IMR-90 (cell line): ENCODE measurements around the gene CCDC148. TPM values are rescaled to one million over a fixed set of nuclear protein-coding genes. Genes with fewer than 3 reads are reported as not detected.

Experiments used
- ATAC-seq: fragments of 200-7000 bp; cut with Tn5 transposase; 2 replicates; pipeline ENCODE4 v1.9.1; 2020; ENCODE audit warnings: low read depth, mild to moderate bottlenecking, moderate library complexity
- BruUV-seq: library from RNA; stranded (reverse); fragments of 400-500 nt; replicated peaks from 2 replicates; lab custom pipeline; 2021; lab: Mats Ljungman, UMichigan
- CTCF ChIA-PET: fragments of 300-600 bp; formaldehyde crosslinking; extraction: SDS; loops from one replicate; lab custom pipeline; 2021; ENCODE audit warnings: antibody characterized with exemption; lab: Yijun Ruan, JAX
- POLR2A ChIA-PET: fragments of 300-600 bp; sonication (Branson Sonifier 250); formaldehyde crosslinking; loops from one replicate; lab custom pipeline; 2022; ENCODE audit warnings: antibody characterized with exemption; ENCODE audit not compliant: unreplicated experiment; lab: Charles Lee
- DNase-seq: peaks from one replicate; pipeline ENCODE4 v3.0.0; 2013
- H2AFZ ChIP-seq: replicated peaks from 2 replicates; pipeline ENCODE3; 2013; ENCODE audit warnings: low read length, mild to moderate bottlenecking; ENCODE audit not compliant: poor library complexity
- H2AK5ac ChIP-seq: 2 replicates; pipeline ENCODE4 v1.6.1; 2013; ENCODE audit warnings: low read depth, low read length, inconsistent platforms
- H2AK9ac ChIP-seq: replicated peaks from 2 replicates; pipeline ENCODE3; 2013; ENCODE audit warnings: mild to moderate bottlenecking, low read depth, low read length, moderate library complexity; ENCODE audit not compliant: poor library complexity
- H2BK120ac ChIP-seq: 2 replicates; pipeline ENCODE4 v1.6.1; 2013; ENCODE audit warnings: low read depth, low read length, inconsistent platforms
- H2BK15ac ChIP-seq: 3 replicates; pipeline ENCODE4 v1.6.1; 2013; ENCODE audit warnings: low read depth, low read length, inconsistent platforms
- H2BK20ac ChIP-seq: 2 replicates; pipeline ENCODE4 v1.6.1; 2013; ENCODE audit warnings: low read depth, mild to moderate bottlenecking, inconsistent platforms, low read length, moderate library complexity
- H2BK5ac ChIP-seq: 2 replicates; pipeline ENCODE4 v1.6.1; 2013; ENCODE audit warnings: mild to moderate bottlenecking, low read depth, low read length, inconsistent platforms; ENCODE audit not compliant: poor library complexity, severe bottlenecking
- H3K14ac ChIP-seq: replicated peaks from 2 replicates; pipeline ENCODE4 v1.6.1; 2013; ENCODE audit warnings: low read depth, low read length, inconsistent platforms
- H3K18ac ChIP-seq: 2 replicates; pipeline ENCODE4 v1.6.1; 2013; ENCODE audit warnings: low read depth, low read length, control low read depth
- H3K23ac ChIP-seq: 2 replicates; pipeline ENCODE4 v1.6.1; 2013; ENCODE audit warnings: low read depth, low read length, inconsistent platforms
- H3K27ac ChIP-seq: 2 replicates; pipeline ENCODE4 v1.5.1; 2013; ENCODE audit warnings: mild to moderate bottlenecking, control low read depth, low read length; ENCODE audit not compliant: insufficient read depth
- H3K27me3 ChIP-seq: 2 replicates; pipeline ENCODE4 v1.6.1; 2013; ENCODE audit warnings: low read length; ENCODE audit not compliant: control insufficient read depth, insufficient read depth
- H3K36me3 ChIP-seq: 2 replicates; pipeline ENCODE4 v1.6.1; 2013; ENCODE audit warnings: low read length, mixed read lengths; ENCODE audit not compliant: control insufficient read depth, insufficient read depth
- H3K4ac ChIP-seq: 2 replicates; pipeline ENCODE4 v1.6.1; 2013; ENCODE audit warnings: low read depth, low read length, inconsistent platforms
- H3K4me1 ChIP-seq: 2 replicates; pipeline ENCODE4 v1.6.1; 2013; ENCODE audit warnings: low read length, mixed read lengths; ENCODE audit not compliant: control insufficient read depth, insufficient read depth
- H3K4me2 ChIP-seq: 2 replicates; pipeline ENCODE4 v1.6.1; 2013; ENCODE audit warnings: low read depth, mild to moderate bottlenecking, control low read depth, low read length, moderate library complexity
- H3K4me3 ChIP-seq: 2 replicates; pipeline ENCODE4 v1.5.1; 2013; ENCODE audit warnings: low read depth, mild to moderate bottlenecking, control low read depth, low read length, moderate library complexity; ENCODE audit not compliant: insufficient read depth
- H3K56ac ChIP-seq: 2 replicates; pipeline ENCODE4 v1.6.1; 2013; ENCODE audit warnings: low read length, inconsistent platforms; ENCODE audit not compliant: insufficient read depth; ENCODE audit errors: extremely low read depth
- H3K79me1 ChIP-seq, 2 experiments: 2 replicates each; pipeline ENCODE4 v1.6.1; 2013; ENCODE audit warnings: low read length in 2 of 2, inconsistent platforms in 1 of 2, low read depth in 1 of 2
- H3K9ac ChIP-seq: 2 replicates; pipeline ENCODE4 v1.6.1; 2013; ENCODE audit warnings: low read depth, low read length, control low read depth
- H3K9me1 ChIP-seq: 2 replicates; pipeline ENCODE4 v1.6.1; 2013; ENCODE audit warnings: low read length, inconsistent platforms; ENCODE audit not compliant: insufficient read depth
- H3K9me3 ChIP-seq: 2 replicates; pipeline ENCODE4 v1.6.1; 2013; ENCODE audit warnings: low read length; ENCODE audit not compliant: control insufficient read depth, insufficient read depth
- H4K20me1 ChIP-seq: 2 replicates; pipeline ENCODE4 v1.6.1; 2013; ENCODE audit warnings: low read length, inconsistent platforms; ENCODE audit not compliant: insufficient read depth
- H4K5ac ChIP-seq: 2 replicates; pipeline ENCODE4 v1.6.1; 2013; ENCODE audit warnings: mild to moderate bottlenecking, low read depth, low read length, control low read depth
- H4K8ac ChIP-seq, 2 experiments: 2 replicates each; pipeline ENCODE4 v1.6.1; 2013; ENCODE audit warnings: low read depth in 2 of 2, low read length in 2 of 2, control low read depth in 1 of 2, inconsistent platforms in 1 of 2
- H4K91ac ChIP-seq: 2 replicates; pipeline ENCODE4 v1.6.1; 2013; ENCODE audit warnings: low read depth, low read length, inconsistent platforms; ENCODE audit not compliant: insufficient read depth
- BHLHE40 ChIP-seq: fragments of 150-350 bp; IDR thresholded peaks from 2 replicates; pipeline ENCODE4 v1.6.1; 2016; ENCODE audit warnings: mild to moderate bottlenecking, low read depth, low read length
- CEBPB ChIP-seq: IDR thresholded peaks from 2 replicates; pipeline ENCODE4 v1.6.1; 2012; ENCODE audit warnings: low read depth, low read length, improper control_type of control experiment
- CHD1 ChIP-seq: IDR thresholded peaks from 2 replicates; pipeline ENCODE4 v1.6.1; 2012; ENCODE audit warnings: low read depth, low read length, improper control_type of control experiment
- FOS ChIP-seq: fragments of 150-350 bp; IDR thresholded peaks from 2 replicates; pipeline ENCODE4 v1.6.1; 2016; ENCODE audit warnings: low read depth, low read length
- MAFK ChIP-seq: IDR thresholded peaks from 2 replicates; pipeline ENCODE4 v1.6.1; 2012; ENCODE audit warnings: low read depth, low read length, improper control_type of control experiment
- MAZ ChIP-seq: IDR thresholded peaks from 2 replicates; pipeline ENCODE4 v1.6.1; 2012; ENCODE audit warnings: low read depth, mild to moderate bottlenecking, low read length, improper control_type of control experiment, moderate library complexity, borderline replicate concordance
- NFE2L2 ChIP-seq: fragments of 150-350 bp; IDR thresholded peaks from 2 replicates; pipeline ENCODE4 v1.6.1; 2016; ENCODE audit warnings: low read depth, mild to moderate bottlenecking, low read length
- RAD21 ChIP-seq: IDR thresholded peaks from 2 replicates; pipeline ENCODE4 v1.6.1; 2012; ENCODE audit warnings: low read length, improper control_type of control experiment
- RCOR1 ChIP-seq: IDR thresholded peaks from 2 replicates; pipeline ENCODE4 v1.6.1; 2012; ENCODE audit warnings: mild to moderate bottlenecking, low read length, improper control_type of control experiment; ENCODE audit not compliant: insufficient replicate concordance
- WGBS, 2 experiments: methylation state at CpG; one replicate each; pipeline versions ENCODE4 v1.1.5 to v1.1.7; 2013; ENCODE audit warnings: missing lambda C conversion rate in 2 of 2; ENCODE audit not compliant: insufficient read length in 1 of 2; ENCODE audit errors: extremely low coverage in 2 of 2; 5-methylcytosine and 5-hydroxymethylcytosine counted together
- dilution Hi-C: fragments of 300-500 bp; cut with HindIII; formaldehyde crosslinking; loops from one replicate; pipeline ENCODE4 v1.14.3; 2018; ENCODE audit warnings: low sequenced_read_pairs; ENCODE audit not compliant: unreplicated experiment
- in situ Hi-C: fragments of 300-500 bp; cut with MboI; formaldehyde crosslinking; loops from 3 replicates; pipeline ENCODE4 v1.14.3; 2019; ENCODE audit warnings: low sequenced_read_pairs, inconsistent platforms, mixed read lengths
- intact Hi-C: fragments of 100-400 bp; cut with micrococcal nuclease; formaldehyde crosslinking; loops from 2 replicates; pipeline ENCODE4 v1.10.0; 2022
- polyA plus RNA-seq, 3 experiments: library from polyadenylated mRNA; depleted of rRNA; stranded (reverse); fragments of >200 nt; gene quantifications; 2 replicates each; pipeline ENCODE4 v1.2.3, GENCODE V29; 2012; ENCODE audit warnings: low replicate concordance in 1 of 3
- total RNA-seq: library from RNA; depleted of rRNA; stranded (reverse); fragments of >200 nt; gene quantifications from 2 replicates; pipeline ENCODE4 v1.2.3, GENCODE V29; 2012
- TF ChIP-seq, protein P1 (sequence below): conservative IDR thresholded peaks from 2 replicates; pipeline ENCODE4 v1.5.1; 2012; ENCODE audit warnings: mild to moderate bottlenecking, low read depth, low read length, improper control_type of control experiment
- TF ChIP-seq, protein P2 (sequence below): fragments of 150-350 bp; IDR thresholded peaks from 2 replicates; pipeline ENCODE4 v1.6.1; 2016; ENCODE audit warnings: low read depth, mild to moderate bottlenecking, low read length, moderate library complexity, borderline replicate concordance
- TF ChIP-seq, protein P3 (sequence below): fragments of 150-350 bp; IDR thresholded peaks from 2 replicates; pipeline ENCODE4 v1.6.1; 2017; ENCODE audit warnings: mild to moderate bottlenecking, antibody characterized with exemption, low read length, low read depth

The CCDC148 gene
- total and polyA plus RNA-seq, 2 of the 4 experiments (the other 2 are of a cell fraction), result 0.18 to 0.31 TPM

DNA sequence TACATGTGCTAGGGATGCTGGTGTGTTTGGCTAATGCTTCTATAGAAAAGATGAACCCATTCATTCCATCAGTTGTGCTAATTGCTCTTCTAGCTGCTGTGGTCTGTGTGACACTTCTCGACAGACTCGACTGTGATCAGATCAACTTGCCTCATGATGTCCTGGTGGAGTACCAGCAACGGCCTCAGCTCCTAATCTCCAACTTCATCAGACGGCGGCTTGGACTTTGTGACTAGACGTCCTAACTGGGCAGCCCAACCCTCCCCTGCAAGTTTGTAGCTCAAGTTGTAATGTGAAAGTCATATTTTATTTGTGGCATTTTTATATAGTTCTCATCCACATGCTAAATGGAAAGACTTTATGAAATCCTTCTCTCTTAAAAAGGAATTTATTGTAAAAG lies 321.9 kb downstream of the CCDC148 start:
- Histone ChIP-seq H2AK5ac (no peak overlapping the region), H3K9me3 (no peaks in the 10 kb centered on the region), H4K8ac (no peak overlapping the region), H4K91ac (no peak overlapping the region), H3K4me2 (no peak overlapping the region), H3K4ac (no peak overlapping the region), H2BK120ac (no peak overlapping the region), H3K9ac (no peak overlapping the region), H4K20me1 (no peaks in the 10 kb centered on the region), H2AK9ac (no peak overlapping the region), H3K14ac (no peak overlapping the region), H3K23ac (no peak overlapping the region), H3K18ac (no peak overlapping the region), H3K36me3 (no peaks in the 10 kb centered on the region), H2AFZ (no peak overlapping the region), H3K27me3 (peaks cover 1% of the 10 kb centered on the region; the same call in 1 of the 2 replicates), H4K5ac (no peak overlapping the region), H2BK5ac (no peak overlapping the region), H3K9me1 (no peaks in the 10 kb centered on the region), H3K4me3 (no peak overlapping the region), H3K27ac (no peak overlapping the region), H2BK15ac (no peak overlapping the region), H3K56ac (no peak overlapping the region), H2BK20ac (no peak overlapping the region), H3K79me1 (no peaks in the 10 kb centered on the region), H3K4me1 (no peaks in the 10 kb centered on the region)
- no peak for TF ChIP-seq BHLHE40
- no peak for TF ChIP-seq MAZ
- TF ChIP-seq, protein P1, sequence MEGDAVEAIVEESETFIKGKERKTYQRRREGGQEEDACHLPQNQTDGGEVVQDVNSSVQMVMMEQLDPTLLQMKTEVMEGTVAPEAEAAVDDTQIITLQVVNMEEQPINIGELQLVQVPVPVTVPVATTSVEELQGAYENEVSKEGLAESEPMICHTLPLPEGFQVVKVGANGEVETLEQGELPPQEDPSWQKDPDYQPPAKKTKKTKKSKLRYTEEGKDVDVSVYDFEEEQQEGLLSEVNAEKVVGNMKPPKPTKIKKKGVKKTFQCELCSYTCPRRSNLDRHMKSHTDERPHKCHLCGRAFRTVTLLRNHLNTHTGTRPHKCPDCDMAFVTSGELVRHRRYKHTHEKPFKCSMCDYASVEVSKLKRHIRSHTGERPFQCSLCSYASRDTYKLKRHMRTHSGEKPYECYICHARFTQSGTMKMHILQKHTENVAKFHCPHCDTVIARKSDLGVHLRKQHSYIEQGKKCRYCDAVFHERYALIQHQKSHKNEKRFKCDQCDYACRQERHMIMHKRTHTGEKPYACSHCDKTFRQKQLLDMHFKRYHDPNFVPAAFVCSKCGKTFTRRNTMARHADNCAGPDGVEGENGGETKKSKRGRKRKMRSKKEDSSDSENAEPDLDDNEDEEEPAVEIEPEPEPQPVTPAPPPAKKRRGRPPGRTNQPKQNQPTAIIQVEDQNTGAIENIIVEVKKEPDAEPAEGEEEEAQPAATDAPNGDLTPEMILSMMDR, result no peak
- no peak for TF ChIP-seq FOS
- no peak for TF ChIP-seq CEBPB
- TF ChIP-seq MAFK, result no peak
- TF ChIP-seq CHD1, result no peak
- TF ChIP-seq, protein P2, sequence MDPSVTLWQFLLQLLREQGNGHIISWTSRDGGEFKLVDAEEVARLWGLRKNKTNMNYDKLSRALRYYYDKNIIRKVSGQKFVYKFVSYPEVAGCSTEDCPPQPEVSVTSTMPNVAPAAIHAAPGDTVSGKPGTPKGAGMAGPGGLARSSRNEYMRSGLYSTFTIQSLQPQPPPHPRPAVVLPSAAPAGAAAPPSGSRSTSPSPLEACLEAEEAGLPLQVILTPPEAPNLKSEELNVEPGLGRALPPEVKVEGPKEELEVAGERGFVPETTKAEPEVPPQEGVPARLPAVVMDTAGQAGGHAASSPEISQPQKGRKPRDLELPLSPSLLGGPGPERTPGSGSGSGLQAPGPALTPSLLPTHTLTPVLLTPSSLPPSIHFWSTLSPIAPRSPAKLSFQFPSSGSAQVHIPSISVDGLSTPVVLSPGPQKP, result no peak
- TF ChIP-seq NFE2L2, result no peak
- TF ChIP-seq, protein P3, sequence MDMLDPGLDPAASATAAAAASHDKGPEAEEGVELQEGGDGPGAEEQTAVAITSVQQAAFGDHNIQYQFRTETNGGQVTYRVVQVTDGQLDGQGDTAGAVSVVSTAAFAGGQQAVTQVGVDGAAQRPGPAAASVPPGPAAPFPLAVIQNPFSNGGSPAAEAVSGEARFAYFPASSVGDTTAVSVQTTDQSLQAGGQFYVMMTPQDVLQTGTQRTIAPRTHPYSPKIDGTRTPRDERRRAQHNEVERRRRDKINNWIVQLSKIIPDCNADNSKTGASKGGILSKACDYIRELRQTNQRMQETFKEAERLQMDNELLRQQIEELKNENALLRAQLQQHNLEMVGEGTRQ, result no peak
- no peak for TF ChIP-seq RAD21
- no peak for TF ChIP-seq RCOR1
- BruUV-seq, result no TSS peak
- dilution Hi-C loops (no loop called here), intact Hi-C loops (no loop called here), in situ Hi-C loops (no loop called here)
- CTCF ChIA-PET, result no interaction called here
- ATAC-seq (no peak), DNase-seq (no peak)
- POLR2A ChIA-PET, result no interaction called here
- no CpG with 5 or more reads among the region's 6 CpGs for WGBS, 2 experiments
